H1 (cell line): ENCODE data around the gene ACP2. TPM values are rescaled to one million over a fixed set of nuclear protein-coding genes. Genes with fewer than 3 reads are reported as not detected.

Source experiments
- CTCF ChIA-PET: fragments of 300-600 bp; sonication (Branson Sonifier 250); formaldehyde crosslinking; loops from one replicate; lab custom pipeline; 2021; ENCODE audit not compliant: partially characterized antibody; lab: Charles Lee
- POLR2A ChIA-PET: fragments of 300-600 bp; sonication (Branson Sonifier 250); formaldehyde crosslinking; loops from one replicate; lab custom pipeline; 2021; ENCODE audit warnings: inconsistent platforms; ENCODE audit not compliant: partially characterized antibody; lab: Charles Lee
- DNase-seq, 2 experiments: peaks; one replicate each; pipeline versions ENCODE4 v3.0.0 to v3.0.0-alpha.2; 2010 to 2022; ENCODE audit warnings: low spot score in 2 of 2, low read depth in 1 of 2, mixed read lengths in 1 of 2
- FAIRE-seq: peaks from 2 replicates; lab custom pipeline; 2011; peaks lifted over from hg19 to GRCh38; lab: Jason Lieb, UNC
- H2AFZ ChIP-seq: 2 replicates; pipeline ENCODE4 v1.8.1; 2012; ENCODE audit warnings: low read length, inconsistent platforms
- H2AK5ac ChIP-seq: 2 replicates; pipeline ENCODE4 v1.6.1; 2013; ENCODE audit warnings: low read depth, low read length
- H2BK120ac ChIP-seq: replicated peaks from 2 replicates; pipeline ENCODE3; 2013; ENCODE audit warnings: low read depth, low read length, inconsistent platforms
- H2BK12ac ChIP-seq: 2 replicates; pipeline ENCODE4 v1.6.1; 2013; ENCODE audit warnings: low read depth, low read length
- H2BK15ac ChIP-seq: 2 replicates; pipeline ENCODE4 v1.6.1; 2013; ENCODE audit warnings: low read length
- H2BK20ac ChIP-seq: 2 replicates; pipeline ENCODE4 v1.6.1; 2013; ENCODE audit warnings: low read length
- H2BK5ac ChIP-seq: 2 replicates; pipeline ENCODE4 v1.6.1; 2013; ENCODE audit warnings: low read depth, low read length
- H3K14ac ChIP-seq: 2 replicates; pipeline ENCODE4 v1.6.1; 2013; ENCODE audit warnings: inconsistent platforms; ENCODE audit not compliant: insufficient read length
- H3K18ac ChIP-seq: 2 replicates; pipeline ENCODE4 v1.6.1; 2013; ENCODE audit warnings: low read length; ENCODE audit errors: extremely low read depth
- H3K23ac ChIP-seq: 2 replicates; pipeline ENCODE4 v1.6.1; 2013; ENCODE audit warnings: inconsistent platforms; ENCODE audit not compliant: insufficient read length
- H3K23me2 ChIP-seq: 2 replicates; pipeline ENCODE4 v1.6.1; 2013; ENCODE audit warnings: low read depth, low read length
- H3K27ac ChIP-seq: 2 replicates; pipeline ENCODE4 v1.6.1; 2011; ENCODE audit warnings: low read depth, low read length, inconsistent platforms
- H3K27me3 ChIP-seq, 4 experiments: replicated peaks in 1 of 4; 1 replicate in 1 of 4; 2 replicates in 3 of 4; pipeline versions ENCODE4 v1.6.1 to v1.8.1; 2011 to 2013; ENCODE audit warnings: low read length in 3 of 4, mild to moderate bottlenecking in 3 of 4, inconsistent platforms in 2 of 4, mixed read lengths in 2 of 4, moderate library complexity in 1 of 4; ENCODE audit not compliant: control insufficient read depth in 3 of 4, insufficient read depth in 3 of 4; ENCODE audit errors: extremely low read depth in 1 of 4
- H3K36me3 ChIP-seq, 4 experiments: 2 replicates each; pipeline versions ENCODE4 v1.6.1 to v1.8.1; 2011 to 2013; ENCODE audit warnings: mild to moderate bottlenecking in 4 of 4, low read length in 3 of 4, moderate library complexity in 2 of 4, control low read depth in 1 of 4, inconsistent platforms in 1 of 4; ENCODE audit not compliant: insufficient read depth in 4 of 4, control insufficient read depth in 2 of 4
- H3K4ac ChIP-seq: replicated peaks from 2 replicates; pipeline ENCODE3; 2013; ENCODE audit warnings: low read length, low read depth, mixed read lengths, inconsistent platforms; ENCODE audit not compliant: insufficient read length
- H3K4me1 ChIP-seq, 4 experiments: replicated peaks in 1 of 4; 1 replicate in 1 of 4; 2 replicates in 3 of 4; pipeline versions ENCODE4 v1.6.1 to v1.8.1; 2011 to 2013; ENCODE audit warnings: low read length in 3 of 4, inconsistent platforms in 2 of 4, mixed read lengths in 1 of 4; ENCODE audit not compliant: insufficient read depth in 4 of 4, control insufficient read depth in 3 of 4
- H3K4me2 ChIP-seq, 2 experiments: 2 replicates each; pipeline versions ENCODE4 v1.6.1 to v1.8.1; 2011 to 2013; ENCODE audit warnings: low read depth in 2 of 2, low read length in 2 of 2, control low read depth in 1 of 2, inconsistent platforms in 1 of 2, mild to moderate bottlenecking in 1 of 2; ENCODE audit not compliant: insufficient read depth in 1 of 2
- H3K4me3 ChIP-seq, 4 experiments: fragments of 200-600, 300-600 bp in 1 of 4; sonication (generic), shearing (Covaris generic), sonication (Bioruptor Twin) in 1 of 4; 2 replicates each; pipeline versions ENCODE4 v1.5.1 to v1.8.1; 2011 to 2016; ENCODE audit warnings: low read length in 4 of 4, low read depth in 3 of 4, control low read depth in 2 of 4, inconsistent platforms in 2 of 4, mild to moderate bottlenecking in 2 of 4, mixed read lengths in 1 of 4, moderate library complexity in 1 of 4; ENCODE audit not compliant: insufficient read depth in 2 of 4; ENCODE audit errors: extremely low read depth in 1 of 4
- H3K56ac ChIP-seq: replicated peaks from 2 replicates; pipeline ENCODE3; 2013; ENCODE audit warnings: low read depth, mild to moderate bottlenecking, mixed read lengths, low read length, inconsistent platforms; ENCODE audit not compliant: insufficient read length
- H3K79me1 ChIP-seq: 2 replicates; pipeline ENCODE4 v1.6.1; 2013; ENCODE audit warnings: low read depth, low read length, control low read depth
- H3K79me2 ChIP-seq, 2 experiments: 2 replicates each; pipeline versions ENCODE4 v1.6.1 to v1.8.1; 2012 to 2013; ENCODE audit warnings: low read length in 2 of 2, mild to moderate bottlenecking in 2 of 2, inconsistent platforms in 1 of 2; ENCODE audit not compliant: insufficient read depth in 2 of 2, control insufficient read depth in 1 of 2
- H3K9ac ChIP-seq, 4 experiments: replicated peaks in 1 of 4; 1 replicate in 1 of 4; 2 replicates in 3 of 4; pipeline versions ENCODE4 v1.6.1 to v1.8.1; 2011 to 2013; ENCODE audit warnings: low read depth in 3 of 4, low read length in 3 of 4, control low read depth in 2 of 4, mild to moderate bottlenecking in 2 of 4, moderate library complexity in 2 of 4, inconsistent platforms in 1 of 4; ENCODE audit errors: extremely low read depth in 1 of 4
- H3K9me3 ChIP-seq, 2 experiments: 2 replicates each; pipeline versions ENCODE4 v1.6.1 to v1.8.1; 2012 to 2013; ENCODE audit warnings: mild to moderate bottlenecking in 2 of 2, moderate library complexity in 2 of 2, control low read depth in 1 of 2, inconsistent platforms in 1 of 2, low read depth in 1 of 2, low read length in 1 of 2, mixed read lengths in 1 of 2; ENCODE audit not compliant: insufficient read depth in 2 of 2
- H4K20me1 ChIP-seq, 2 experiments: replicated peaks in 1 of 2; 2 replicates each; pipeline versions ENCODE3 to v1.8.1; 2011 to 2013; ENCODE audit warnings: inconsistent platforms in 2 of 2, low read length in 2 of 2, mild to moderate bottlenecking in 1 of 2; ENCODE audit not compliant: insufficient read depth in 2 of 2, control insufficient read depth in 1 of 2
- H4K5ac ChIP-seq: 2 replicates; pipeline ENCODE4 v1.6.1; 2013; ENCODE audit warnings: low read length, low read depth, mixed read lengths, inconsistent platforms; ENCODE audit not compliant: insufficient read length
- H4K8ac ChIP-seq: 2 replicates; pipeline ENCODE4 v1.8.0; 2013; ENCODE audit warnings: mild to moderate bottlenecking, moderate library complexity, low read length, inconsistent platforms; ENCODE audit not compliant: insufficient read depth; ENCODE audit errors: extremely low read depth
- H4K91ac ChIP-seq: replicated peaks from 2 replicates; pipeline ENCODE3; 2013; ENCODE audit warnings: low read length, mixed read lengths, inconsistent platforms; ENCODE audit not compliant: insufficient read length
- POU5F1 ChIP-seq: IDR thresholded peaks from 2 replicates; pipeline ENCODE4 v1.6.1; 2011; ENCODE audit warnings: low read depth, mild to moderate bottlenecking, low read length, moderate library complexity
- WGBS, 2 experiments: shearing (Covaris generic) in 1 of 2; methylation state at CpG; one replicate each; pipeline versions ENCODE4 v1.1.6 to v1.1.7; 2013 to 2015; ENCODE audit warnings: low lambda C conversion rate in 2 of 2, mixed read lengths in 2 of 2, inconsistent platforms in 1 of 2, low coverage in 1 of 2, missing lambda C conversion rate in 1 of 2; ENCODE audit not compliant: insufficient replicate concordance in 2 of 2, insufficient coverage in 1 of 2, insufficient read length in 1 of 2; ENCODE audit errors: extremely low coverage in 1 of 2, missing lambda C conversion rate in 1 of 2; 5-methylcytosine and 5-hydroxymethylcytosine counted together
- polyA plus RNA-seq, 7 experiments: library from polyadenylated mRNA; depleted of rRNA in 3 of 7; stranded (reverse) in 5 of 7; unstranded in 2 of 7; fragments of >200 nt in 5 of 7; fragments of 200-250 nt in 2 of 7; gene quantifications; 1 replicate in 5 of 7; 2 replicates in 1 of 7; 4 replicates in 1 of 7; pipeline versions ENCODE4 v1.2.1 to v1.2.3, GENCODE V29; 2011 to 2013; ENCODE audit warnings: missing spikeins in 2 of 7, mixed read lengths in 2 of 7
- total RNA-seq: library from RNA; stranded (reverse); fragmentation: NEBNext Ultra II Directional; extraction: Animal tissue kit (Norgen Biotek cat#: 25700); gene quantifications from 2 replicates; pipeline ENCODE4 v1.2.1, GENCODE V29; 2021

Gene ACP2
- total and polyA plus RNA-seq, 2 of the 8 experiments (the other 6 are each of a cell fraction or from before 2014, with no cell fraction given), result 17.8 to 19.8 TPM

DNA sequence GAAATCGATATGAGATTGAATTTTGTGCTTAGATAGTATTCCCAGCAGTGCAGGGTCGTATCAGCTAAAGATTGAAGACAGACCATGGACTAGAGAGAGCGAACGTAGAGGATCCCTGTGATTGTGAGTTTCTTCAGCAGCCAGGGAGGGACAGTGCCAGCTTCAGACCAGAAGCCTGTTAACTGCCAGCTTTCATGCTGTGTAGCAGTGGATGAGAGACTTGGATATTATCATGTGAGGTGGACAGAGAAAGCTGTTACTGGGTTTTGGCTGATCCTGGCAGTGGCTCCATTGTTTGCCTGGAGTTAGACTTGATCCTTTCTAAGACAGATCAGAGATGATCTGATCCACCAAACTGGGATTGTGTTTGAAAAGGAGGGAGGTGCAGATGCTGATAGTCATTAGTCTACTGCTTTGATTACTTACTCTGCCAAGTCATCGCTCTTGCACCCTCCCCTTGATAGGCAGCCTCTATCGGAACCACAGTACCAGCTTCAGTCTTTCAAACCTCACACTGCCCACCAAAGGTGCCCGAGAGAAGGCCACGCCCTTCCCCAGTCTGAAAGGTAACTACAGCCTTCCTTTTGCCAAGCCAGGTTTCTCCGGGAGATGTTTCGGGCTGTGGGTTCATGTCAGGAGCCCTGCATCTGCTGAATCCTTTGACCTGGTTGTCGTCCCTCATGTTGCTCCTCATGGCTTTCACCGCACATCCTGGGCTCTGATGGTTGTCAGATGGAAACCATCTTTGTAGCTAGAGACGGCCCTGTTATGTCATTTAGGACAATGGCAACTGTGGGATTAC, 37.6 kb upstream of the ACP2 start:
- Histone ChIP-seq H3K56ac (no peak overlapping the region), H2BK5ac (no peak overlapping the region), H3K4me1 (no peaks in the 10 kb centered on the region), H3K79me1 (no peaks in the 10 kb centered on the region), H4K91ac (no peak overlapping the region), H3K9me3 (no peaks in the 10 kb centered on the region), H3K36me3 (peaks cover 34 to 74% (median 51%) of the 10 kb centered on the region in 4 experiments), H2BK15ac (no peak overlapping the region), H3K4me2 (no peak overlapping the region), H3K23me2 (no peaks in the 10 kb centered on the region), H4K20me1 (peaks cover 2 to 7% of the 10 kb centered on the region in 2 experiments), H3K4ac (no peak overlapping the region), H3K27me3 (no peaks in the 10 kb centered on the region; a peak in 1 of 7 replicates), H2AK5ac (no peak overlapping the region), H2BK120ac (no peak overlapping the region), H3K23ac (no peak overlapping the region), H3K14ac (no peak overlapping the region), H3K18ac (no peak overlapping the region), H4K8ac (no peak overlapping the region), H2AFZ (no peak overlapping the region), H4K5ac (no peak overlapping the region), H2BK12ac (no peak overlapping the region), H3K27ac (no peak overlapping the region), H3K4me3 (no peak overlapping the region), H3K9ac (no peak overlapping the region), H2BK20ac (no peak overlapping the region), H3K79me2 (no peaks in the 10 kb centered on the region)
- 94% methylated on average over 13 of the region's 13 CpGs; no CpG with 5 or more reads in 1 of the 2 experiments for WGBS, 2 experiments
- ChIA-PET POLR2A (no interaction called here), CTCF (interaction anchor here (0.7 to 1.2 kb wide), 3 partner anchors 21 to 181 kb away, joined by 3 read pairs; no protein-coding TSS in a partner anchor)
- no peak for TF ChIP-seq POU5F1
- DNase-seq (no peak), FAIRE-seq (no peak)
